CD4-positive, alpha-beta T cell (primary cell): ENCODE data around the gene NUB1. TPM values are rescaled to one million over a fixed set of nuclear protein-coding genes. Genes with fewer than 3 reads are reported as not detected.

Experiments
- ATAC-seq: fragments of 200-7000 bp; cut with Tn5 transposase; one replicate; pipeline ENCODE4 v1.10.0; 2022; ENCODE audit warnings: mild to moderate bottlenecking; ENCODE audit not compliant: poor library complexity
- CTCF ChIA-PET: fragments of 350-600 bp; sonication (Branson Sonifier 250); formaldehyde crosslinking; loops from one replicate; lab custom pipeline; 2021; ENCODE audit warnings: antibody characterized with exemption, inconsistent platforms; lab: Charles Lee
- POLR2A ChIA-PET: fragments of 350-600 bp; sonication (Branson Sonifier 250); formaldehyde crosslinking; loops from one replicate; lab custom pipeline; 2021; ENCODE audit warnings: antibody characterized with exemption, inconsistent platforms; lab: Charles Lee
- DNase-seq, 14 experiments: peaks; one replicate each; pipeline ENCODE4 v3.0.0-alpha.2; 2013 to 2020; ENCODE audit warnings: mixed read lengths in 2 of 14
- H3K27ac ChIP-seq, 2 donors: one replicate each; pipeline versions ENCODE4 v1.5.1 to v1.7.0; 2013; ENCODE audit warnings: low read length in 2 of 2, low read depth in 1 of 2, mild to moderate bottlenecking in 1 of 2
- H3K27me3 ChIP-seq, 2 experiments: 1 replicate in 1 of 2; 2 replicates in 1 of 2; pipeline versions ENCODE4 v1.6.1 to v1.7.0; 2013; ENCODE audit warnings: low read length in 2 of 2, control low read depth in 1 of 2, mild to moderate bottlenecking in 1 of 2, moderate library complexity in 1 of 2; ENCODE audit not compliant: insufficient read depth in 2 of 2, control insufficient read depth in 1 of 2
- H3K36me3 ChIP-seq: one replicate; pipeline ENCODE4 v1.6.1; 2013; ENCODE audit warnings: low read length, control low read depth; ENCODE audit not compliant: insufficient read depth
- H3K4me1 ChIP-seq: one replicate; pipeline ENCODE4 v1.6.1; 2013; ENCODE audit warnings: low read length, control low read depth; ENCODE audit not compliant: insufficient read depth
- H3K4me3 ChIP-seq: one replicate; pipeline ENCODE4 v1.5.1; 2013; ENCODE audit warnings: mild to moderate bottlenecking, low read length, moderate library complexity
- H3K9me3 ChIP-seq, 2 experiments: 1 replicate in 1 of 2; 2 replicates in 1 of 2; pipeline versions ENCODE4 v1.6.1 to v1.7.0; 2013; ENCODE audit warnings: low read length in 2 of 2, mild to moderate bottlenecking in 2 of 2, control low read depth in 1 of 2, moderate library complexity in 1 of 2; ENCODE audit not compliant: control insufficient read depth in 1 of 2, insufficient read depth in 1 of 2
- H3K27ac Mint-ChIP-seq: one replicate; pipeline ENCODE4 v1.8.0; 2020; ENCODE audit warnings: mixed read lengths
- H3K27me3 Mint-ChIP-seq: one replicate; pipeline ENCODE4 v1.8.0; 2021; ENCODE audit warnings: mixed read lengths
- H3K36me3 Mint-ChIP-seq: one replicate; pipeline ENCODE4 v1.8.0; 2021; ENCODE audit warnings: low read depth, mixed read lengths
- H3K4me1 Mint-ChIP-seq: one replicate; pipeline ENCODE4 v1.8.0; 2021; ENCODE audit warnings: low read depth, mixed read lengths
- H3K4me3 Mint-ChIP-seq: one replicate; pipeline ENCODE4 v1.8.0; 2020; ENCODE audit warnings: mild to moderate bottlenecking, mixed read lengths
- H3K9me3 Mint-ChIP-seq: one replicate; pipeline ENCODE4 v1.8.0; 2020; ENCODE audit warnings: mixed read lengths
- CTCF ChIP-seq: fragments of 200-600 bp; IDR thresholded peaks from one replicate; pipeline ENCODE4 v1.8.0; 2022; ENCODE audit warnings: antibody characterized with exemption, mild to moderate bottlenecking
- intact Hi-C, 2 experiments: fragments of 100-400 bp; cut with DNase I in 1 of 2; cut with micrococcal nuclease in 1 of 2; formaldehyde crosslinking; loops; one replicate each; pipeline versions ENCODE4 v1.15.1 to v1.9.0; 2023 to 2025; cut with DNase I, micrococcal nuclease
- total RNA-seq, 174 experiments: library from RNA in 2 of 174; stranded (reverse) in 2 of 174; gene quantifications; one replicate each; pipeline ENCODE4 v1.2.3 and lab custom pipeline; 2021 to 2026

NUB1 gene
- total RNA-seq, 2 experiments from 2014 or later = 86.0 to 90.4 TPM

GRCh38 chr7:151384352-151384697 lies 42.7 kb downstream of the NUB1 start:
- peaks cover 13% of the 10 kb centered on the region for H3K4me1 Mint-ChIP-seq
- H3K27me3 ChIP-seq = peaks cover 4 to 7% of the 10 kb centered on the region in 2 experiments
- H3K27ac Mint-ChIP-seq = no peak overlapping the region
- DNase-seq = no peak
- ChIA-PET POLR2A (no interaction called here), CTCF (no interaction called here)
- H3K4me1 ChIP-seq = peaks cover 21% of the 10 kb centered on the region
- no peak for TF ChIP-seq CTCF
- peaks cover 0 to 4% of the 10 kb centered on the region in 2 experiments for H3K9me3 ChIP-seq
- H3K9me3 Mint-ChIP-seq = no peaks in the 10 kb centered on the region
- H3K27me3 Mint-ChIP-seq = peaks cover 21% of the 10 kb centered on the region
- no peaks in the 10 kb centered on the region for H3K36me3 Mint-ChIP-seq
- ATAC-seq = no peak
- H3K4me3 ChIP-seq = no peak overlapping the region
- H3K36me3 ChIP-seq = no peaks in the 10 kb centered on the region
- intact Hi-C loops = no loop called here
- H3K4me3 Mint-ChIP-seq = no peak overlapping the region
- no peak overlapping the region for H3K27ac ChIP-seq

- POLR2A ChIA-PET = no interaction called here
Observed at GRCh38 chr7:151384776-151385625, 43.4 kb downstream of the NUB1 start.

GRCh38 chr7:151385626-151386300 lies 44.2 kb downstream of the NUB1 start:
- peaks cover 4 to 7% of the 10 kb centered on the region in 2 experiments for H3K27me3 ChIP-seq
- no peak overlapping the region for H3K4me3 ChIP-seq
- intact Hi-C loops = no loop called here
- no peaks in the 10 kb centered on the region for H3K9me3 ChIP-seq
- H3K27ac ChIP-seq = no peak overlapping the region
- H3K4me3 Mint-ChIP-seq = no peak overlapping the region
- DNase-seq (no peak), ATAC-seq (no peak)
- H3K27me3 Mint-ChIP-seq = peaks cover 26% of the 10 kb centered on the region
- H3K4me1 ChIP-seq = peaks cover 22% of the 10 kb centered on the region
- POLR2A ChIA-PET = no interaction called here
- H3K9me3 Mint-ChIP-seq = no peaks in the 10 kb centered on the region
- H3K36me3 Mint-ChIP-seq = no peaks in the 10 kb centered on the region
- H3K27ac Mint-ChIP-seq = no peak overlapping the region
- no peaks in the 10 kb centered on the region for H3K36me3 ChIP-seq
- H3K4me1 Mint-ChIP-seq = peaks cover 12% of the 10 kb centered on the region
- CTCF ChIA-PET = no interaction called here
- no peak for TF ChIP-seq CTCF

More at GRCh38 chr7:151384776-151385625, 43.4 kb downstream of the NUB1 start:
- Mint-ChIP-seq H3K4me1 (peaks cover 13% of the 10 kb centered on the region), H3K4me3 (no peak overlapping the region), H3K9me3 (no peaks in the 10 kb centered on the region), H3K27me3 (peaks cover 21% of the 10 kb centered on the region), H3K36me3 (no peaks in the 10 kb centered on the region), H3K27ac (no peak overlapping the region)
- DNase-seq (no peak), ATAC-seq (no peak)
- Histone ChIP-seq H3K36me3 (no peaks in the 10 kb centered on the region), H3K27ac (no peak overlapping the region), H3K4me3 (no peak overlapping the region), H3K27me3 (peaks cover 4 to 7% of the 10 kb centered on the region in 2 experiments), H3K4me1 (peaks cover 21% of the 10 kb centered on the region), H3K9me3 (peaks cover 0 to 4% of the 10 kb centered on the region in 2 experiments)
- CTCF ChIA-PET = no interaction called here
- TF ChIP-seq CTCF = no peak
- intact Hi-C loops = no loop called here
